NCI-H2196 (cell line): ENCODE results near the gene SUB1.
A peak's percentile ranks its signal among the peaks of the same experiment; 100 is the strongest.
"Not testable (repeated sequence)": the region's sequence is repeated elsewhere in the genome, so short reads cannot be mapped to it uniquely, and the experiment has no call there.

ENCODE experiments used
- DNase-seq: peaks from one replicate; lab custom pipeline; 2025; ENCODE audit not compliant: unreplicated experiment; lab: John Stamatoyannopoulos, UW

The SUB1 gene

GRCh38 chr5:32585446-32586275 lies at the start of gene SUB1:
TSS of gene SUB1 (plus strand) at chr5:32585557. CDS start at chr5:32588513, 2,956 bp downstream.
- peak; percentile 98 for DNase-seq

GRCh38 chr5:32536246-32536645 lies 49.1 kb upstream of the SUB1 start:
- DNase-seq, result no peak

GRCh38 chr5:32537437-32538029 lies 47.8 kb upstream of the SUB1 start:
- peak; percentile 22 for DNase-seq

- peak; percentile 77 for DNase-seq
Measured at GRCh38 chr5:32538031-32538547, 47.3 kb upstream of the SUB1 start.

- no peak for DNase-seq
Measured at GRCh38 chr5:32539981-32540845, 45.1 kb upstream of the SUB1 start.

DNA sequence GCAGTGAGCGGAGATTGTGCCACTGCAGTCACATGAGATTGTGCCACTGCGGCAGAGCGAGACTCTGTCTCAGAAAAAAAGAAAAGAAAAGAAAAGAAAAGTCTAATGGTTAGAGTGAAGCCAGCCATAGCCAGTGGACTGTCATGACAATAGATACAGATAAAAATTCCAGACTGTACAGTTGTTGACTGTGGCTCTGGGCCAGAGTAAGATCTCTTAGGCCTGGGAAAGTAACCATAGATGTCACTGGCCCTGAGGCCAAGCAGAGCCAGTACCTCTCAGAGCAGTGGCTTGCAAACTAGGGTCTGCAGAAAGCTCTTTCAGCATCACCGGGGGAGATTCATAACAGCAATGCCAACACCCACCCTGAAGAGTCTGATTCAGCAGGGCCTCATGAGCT lies 44.1 kb upstream of the SUB1 start:
- peak; percentile 15 for DNase-seq

DNA sequence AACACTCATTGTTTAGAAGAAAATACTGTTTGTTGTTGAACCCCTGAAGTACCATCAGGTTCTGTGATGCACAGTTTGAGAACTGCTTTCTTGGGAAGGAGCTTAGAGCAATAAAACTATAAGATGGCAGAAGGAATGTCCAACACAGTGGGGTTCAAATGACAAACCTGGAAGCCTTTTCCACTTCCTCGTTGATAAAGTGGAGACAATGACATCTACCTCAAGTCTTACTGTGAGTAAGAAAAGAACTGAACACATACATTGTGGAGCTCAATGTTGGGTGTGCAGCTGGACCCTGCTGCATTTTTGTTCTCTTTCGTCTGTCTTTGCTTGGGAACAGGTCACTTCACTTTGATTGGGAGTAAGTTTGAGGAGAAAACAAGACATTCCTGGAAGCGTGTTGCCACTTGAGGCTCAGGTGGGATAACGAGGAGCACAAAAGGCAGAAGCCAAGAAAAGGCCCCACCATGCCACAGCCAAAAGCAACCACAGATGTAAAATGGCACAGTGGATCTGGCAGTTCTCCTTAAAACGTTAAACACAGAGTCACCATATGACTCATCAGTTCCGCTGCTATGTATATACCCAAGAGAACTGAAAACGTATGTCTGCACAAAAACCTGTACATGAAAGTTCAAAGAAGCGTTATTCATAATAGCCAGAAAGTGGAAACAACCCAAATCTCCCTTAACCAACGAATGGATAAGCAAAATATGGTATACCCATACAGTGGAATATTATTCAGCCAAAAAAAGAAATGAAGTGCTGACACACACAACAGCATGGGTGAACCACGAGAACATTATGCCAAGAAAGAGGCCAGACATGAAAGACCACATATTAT lies 42.9 kb upstream of the SUB1 start:
- DNase-seq, result no peak

GRCh38 chr5:32543291-32543690 lies 42.1 kb upstream of the SUB1 start:
- no peak for DNase-seq

DNA sequence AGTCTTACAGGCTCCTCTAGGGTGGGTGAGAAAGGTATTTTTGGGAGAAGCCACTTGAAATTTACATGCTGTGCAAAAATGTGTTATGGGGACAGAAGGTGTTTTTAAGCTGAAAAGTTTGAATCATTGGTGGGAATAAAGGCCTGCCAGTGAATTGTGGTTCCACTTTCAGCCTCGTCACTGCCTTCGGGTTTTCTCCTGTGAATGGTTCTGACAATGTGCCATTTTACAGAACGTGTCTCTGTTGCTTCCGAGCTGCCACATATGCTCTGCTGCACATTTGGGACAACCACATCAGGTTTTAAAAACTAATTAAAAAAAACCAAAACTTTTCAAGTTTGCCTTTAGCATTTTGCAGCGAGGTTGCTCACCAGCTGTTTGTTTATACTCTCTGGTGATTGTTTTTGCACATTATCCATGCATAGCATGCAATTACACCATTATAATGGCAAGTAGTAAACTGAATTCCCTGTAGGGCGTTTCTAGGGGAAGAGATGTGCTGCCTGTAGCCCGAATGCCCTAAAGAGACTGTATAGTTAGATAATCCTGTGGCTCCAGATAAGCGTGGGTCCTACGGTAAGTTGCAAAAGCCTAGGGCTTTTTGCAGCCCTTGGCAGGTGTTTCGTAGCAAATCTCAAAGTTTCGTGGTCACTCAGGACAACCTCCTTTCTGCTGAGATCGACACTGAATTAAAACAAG lies 40.1 kb upstream of the SUB1 start:
- no peak for DNase-seq

DNA sequence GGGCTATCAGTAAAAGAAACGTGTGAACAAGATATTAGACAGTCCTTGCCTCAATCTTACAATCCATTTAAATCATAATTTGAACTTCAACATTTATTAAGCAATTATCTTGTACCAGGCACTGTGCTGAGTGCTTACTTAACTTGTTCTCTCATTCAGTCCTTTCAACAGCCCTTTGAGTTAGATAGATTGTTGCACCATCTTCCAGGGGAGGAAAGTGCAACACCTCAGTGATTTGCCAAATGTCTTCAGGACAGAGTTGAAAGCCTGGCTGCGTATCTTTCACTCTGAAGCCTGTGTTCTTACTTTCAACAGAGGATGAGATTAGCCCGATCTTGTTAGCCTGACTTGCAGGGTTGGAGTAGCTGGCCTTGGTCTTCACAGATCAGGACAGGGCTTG lies 34.2 kb upstream of the SUB1 start:
- no peak for DNase-seq

- DNase-seq, result peak; percentile 30
Measured at GRCh38 chr5:32551865-32552264, 33.5 kb upstream of the SUB1 start.

GRCh38 chr5:32552491-32552890 lies 32.9 kb upstream of the SUB1 start:
- not testable (repeated sequence) for DNase-seq

DNA sequence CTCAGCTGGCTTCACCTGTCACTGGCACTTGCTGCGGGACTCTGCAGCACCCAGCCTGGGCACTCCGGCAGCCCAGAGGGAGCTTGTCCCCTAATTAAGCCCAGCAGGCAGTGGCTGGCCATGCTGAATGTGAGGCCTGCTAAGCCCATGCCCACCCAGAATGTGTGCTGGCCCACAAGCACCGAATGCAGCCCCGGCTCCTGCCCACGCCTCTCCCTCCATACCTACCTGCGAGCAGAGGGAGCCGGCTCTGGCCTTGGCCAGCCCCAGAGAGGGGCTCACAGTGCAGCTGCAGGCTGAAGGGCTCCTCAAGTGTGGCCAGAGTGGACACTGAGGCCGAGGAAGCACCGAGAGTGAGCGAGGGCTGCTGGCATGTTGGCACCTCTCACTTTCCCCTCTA lies 32.4 kb upstream of the SUB1 start:
- no peak for DNase-seq

GRCh38 chr5:32554181-32554780 lies 31.1 kb upstream of the SUB1 start:
- not testable (repeated sequence) for DNase-seq

DNA sequence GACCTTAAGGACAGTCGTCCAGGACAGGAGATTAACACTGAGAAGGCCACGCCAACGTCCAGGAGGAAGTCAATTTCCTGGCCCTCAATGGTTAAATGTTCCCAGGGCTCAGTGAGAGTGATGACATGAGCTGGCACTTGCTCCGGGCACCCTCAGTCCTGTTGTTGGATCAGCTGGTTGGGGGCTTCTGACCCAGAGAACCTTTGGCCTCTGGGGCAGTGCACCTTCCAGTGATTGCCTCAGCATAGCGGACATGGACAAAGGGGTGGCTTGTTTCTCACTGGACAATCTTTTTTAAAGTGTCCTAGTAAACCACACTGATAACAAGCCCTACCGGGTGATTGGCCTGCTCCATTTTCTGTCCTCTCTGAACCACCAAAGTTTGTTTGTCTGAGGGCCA lies 28.8 kb upstream of the SUB1 start:
- DNase-seq, result not testable (repeated sequence)

- DNase-seq, result no peak
Measured at GRCh38 chr5:32559411-32559810, 25.9 kb upstream of the SUB1 start.

- no peak for DNase-seq
Measured at GRCh38 chr5:32559921-32560320, 25.4 kb upstream of the SUB1 start.

DNA sequence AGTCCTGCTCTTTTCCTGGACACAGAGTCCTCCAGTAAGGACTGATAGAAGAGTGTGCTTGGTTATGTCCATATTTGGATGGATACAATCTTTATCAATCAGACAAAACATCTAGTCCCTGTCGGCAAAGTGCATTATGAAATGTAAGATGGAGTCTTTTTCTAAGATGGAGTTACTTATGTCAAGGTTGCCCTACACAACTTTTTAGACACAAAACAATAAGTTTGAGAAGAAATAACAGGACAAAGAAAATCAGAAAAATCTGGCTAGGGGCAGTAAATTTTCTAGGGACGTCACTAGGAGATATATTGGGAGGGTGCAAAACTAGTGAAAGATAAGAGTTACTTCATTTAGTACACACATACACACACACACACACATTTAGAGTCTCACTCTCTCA lies 23.3 kb upstream of the SUB1 start:
- DNase-seq, result no peak

DNA sequence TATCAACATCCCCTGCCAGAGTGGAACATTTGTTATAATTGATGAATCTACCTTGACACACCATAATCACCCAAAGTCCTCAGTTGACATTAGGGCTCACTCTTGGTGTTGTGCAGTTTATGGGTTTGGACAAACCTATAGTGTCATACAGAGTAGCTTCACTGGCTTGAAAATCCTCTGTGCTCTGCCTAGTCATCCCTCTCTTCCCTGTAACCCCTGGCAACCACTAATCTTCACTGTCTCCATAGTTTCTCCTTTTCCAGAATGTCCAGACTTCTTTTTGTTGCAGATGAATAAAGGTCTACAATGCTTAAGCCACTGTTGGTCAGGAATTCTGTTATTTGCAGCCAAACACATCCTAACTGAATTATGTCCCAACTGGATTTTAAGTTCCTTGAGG lies 22.5 kb upstream of the SUB1 start:
- no peak for DNase-seq

DNA sequence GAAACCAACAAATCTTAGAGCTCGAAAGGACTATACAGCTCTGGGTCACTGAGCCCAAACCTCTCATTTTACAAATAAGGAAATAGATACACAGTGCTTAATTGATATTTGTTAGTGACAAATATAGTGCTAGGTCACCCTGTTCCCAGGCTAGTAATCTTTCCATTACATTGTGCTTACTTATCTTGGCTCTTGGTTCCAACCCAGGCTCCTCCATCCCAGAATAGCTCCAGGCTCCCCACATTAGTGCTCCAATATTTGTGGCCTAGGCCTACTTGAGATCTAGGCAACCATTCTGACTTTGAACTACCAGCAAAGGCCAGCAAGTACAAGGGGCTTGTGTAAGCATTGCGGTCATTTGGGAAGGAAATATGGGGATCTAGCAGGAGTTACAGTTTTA lies 21.7 kb upstream of the SUB1 start:
- no peak for DNase-seq
